CD4-positive, alpha-beta T cell treated with Interleukin-15 for 4 hours (primary cell): ENCODE measurements around the gene PAM16.
A peak's percentile ranks its signal among the peaks of the same experiment; 100 is the strongest.

Experiments used
- DNase-seq: peaks from one replicate; pipeline ENCODE4 v3.0.0-alpha.2; 2020; ENCODE audit warnings: low spot score

The PAM16 gene

DNA sequence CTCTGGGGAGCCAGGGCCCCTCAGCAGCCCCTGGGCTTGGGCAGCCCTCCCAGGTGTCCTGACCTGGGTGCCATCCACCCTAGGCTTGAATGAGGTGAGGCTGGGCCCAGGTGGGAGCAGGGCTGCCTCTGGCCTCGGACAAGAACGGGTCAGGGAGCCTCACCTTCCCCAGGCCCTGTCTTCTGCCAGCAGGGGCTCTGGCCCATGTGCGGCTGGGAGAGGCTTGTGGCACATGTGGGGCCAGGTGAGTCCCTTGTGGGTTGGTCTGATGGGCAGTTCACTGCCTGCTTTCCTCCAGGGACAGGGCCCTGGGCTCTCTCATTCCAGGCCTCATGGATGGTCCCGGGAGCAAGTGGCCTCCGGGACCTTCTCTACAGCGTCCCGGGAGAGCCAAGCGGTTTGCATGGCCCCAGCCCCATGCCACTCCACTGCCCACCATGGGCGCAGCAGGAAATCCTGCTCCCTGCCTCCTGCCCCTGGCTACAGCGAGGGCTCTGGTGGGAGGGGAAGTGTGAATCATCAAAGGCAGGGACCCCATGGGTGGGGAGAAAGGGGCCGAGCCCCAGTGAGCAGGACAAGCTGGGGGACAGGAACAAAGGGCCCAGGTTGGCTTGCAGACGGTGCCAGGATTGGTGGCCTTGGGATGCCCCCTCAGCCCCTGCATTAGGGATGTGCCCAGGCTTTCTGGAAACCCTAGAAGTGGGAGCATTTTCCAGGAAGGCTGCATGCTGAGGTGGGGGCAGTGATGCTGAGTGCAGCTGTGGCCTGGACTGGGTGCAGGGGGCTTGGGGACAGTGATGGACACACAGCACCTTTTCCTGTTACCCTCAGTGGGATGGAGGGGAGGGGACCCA lies 32.7 kb upstream of the PAM16 start:
- no peak for DNase-seq

- DNase-seq: no peak
Measured at GRCh38 chr16:4382795-4383357, 31.8 kb upstream of the PAM16 start.

DNA sequence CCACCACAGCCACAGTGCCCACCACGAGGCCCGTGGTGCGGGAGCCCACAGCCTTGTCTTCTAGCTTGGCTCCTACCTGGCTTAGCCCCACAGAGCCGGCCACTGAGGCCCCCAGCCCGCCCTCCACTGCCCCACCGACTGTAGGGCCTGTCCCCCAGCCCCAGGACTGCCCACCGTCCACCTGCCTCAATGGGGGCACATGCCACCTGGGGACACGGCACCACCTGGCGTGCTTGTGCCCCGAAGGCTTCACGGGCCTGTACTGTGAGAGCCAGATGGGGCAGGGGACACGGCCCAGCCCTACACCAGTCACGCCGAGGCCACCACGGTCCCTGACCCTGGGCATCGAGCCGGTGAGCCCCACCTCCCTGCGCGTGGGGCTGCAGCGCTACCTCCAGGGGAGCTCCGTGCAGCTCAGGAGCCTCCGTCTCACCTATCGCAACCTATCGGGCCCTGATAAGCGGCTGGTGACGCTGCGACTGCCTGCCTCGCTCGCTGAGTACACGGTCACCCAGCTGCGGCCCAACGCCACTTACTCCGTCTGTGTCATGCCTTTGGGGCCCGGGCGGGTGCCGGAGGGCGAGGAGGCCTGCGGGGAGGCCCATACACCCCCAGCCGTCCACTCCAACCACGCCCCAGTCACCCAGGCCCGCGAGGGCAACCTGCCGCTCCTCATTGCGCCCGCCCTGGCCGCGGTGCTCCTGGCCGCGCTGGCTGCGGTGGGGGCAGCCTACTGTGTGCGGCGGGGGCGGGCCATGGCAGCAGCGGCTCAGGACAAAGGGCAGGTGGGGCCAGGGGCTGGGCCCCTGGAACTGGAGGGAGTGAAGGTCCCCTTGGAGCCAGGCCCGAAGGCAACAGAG lies 31.0 kb upstream of the PAM16 start:
- no peak for DNase-seq

DNA sequence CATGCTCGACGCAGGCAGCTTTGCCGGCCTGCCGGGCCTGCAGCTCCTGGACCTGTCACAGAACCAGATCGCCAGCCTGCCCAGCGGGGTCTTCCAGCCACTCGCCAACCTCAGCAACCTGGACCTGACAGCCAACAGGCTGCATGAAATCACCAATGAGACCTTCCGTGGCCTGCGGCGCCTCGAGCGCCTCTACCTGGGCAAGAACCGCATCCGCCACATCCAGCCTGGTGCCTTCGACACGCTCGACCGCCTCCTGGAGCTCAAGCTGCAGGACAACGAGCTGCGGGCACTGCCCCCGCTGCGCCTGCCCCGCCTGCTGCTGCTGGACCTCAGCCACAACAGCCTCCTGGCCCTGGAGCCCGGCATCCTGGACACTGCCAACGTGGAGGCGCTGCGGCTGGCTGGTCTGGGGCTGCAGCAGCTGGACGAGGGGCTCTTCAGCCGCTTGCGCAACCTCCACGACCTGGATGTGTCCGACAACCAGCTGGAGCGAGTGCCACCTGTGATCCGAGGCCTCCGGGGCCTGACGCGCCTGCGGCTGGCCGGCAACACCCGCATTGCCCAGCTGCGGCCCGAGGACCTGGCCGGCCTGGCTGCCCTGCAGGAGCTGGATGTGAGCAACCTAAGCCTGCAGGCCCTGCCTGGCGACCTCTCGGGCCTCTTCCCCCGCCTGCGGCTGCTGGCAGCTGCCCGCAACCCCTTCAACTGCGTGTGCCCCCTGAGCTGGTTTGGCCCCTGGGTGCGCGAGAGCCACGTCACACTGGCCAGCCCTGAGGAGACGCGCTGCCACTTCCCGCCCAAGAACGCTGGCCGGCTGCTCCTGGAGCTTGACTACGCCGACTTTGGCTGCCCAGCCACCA lies 30.2 kb upstream of the PAM16 start:
- DNase-seq: no peak

GRCh38 chr16:4380119-4381063 lies 29.3 kb upstream of the PAM16 start:
- no peak for DNase-seq

DNA sequence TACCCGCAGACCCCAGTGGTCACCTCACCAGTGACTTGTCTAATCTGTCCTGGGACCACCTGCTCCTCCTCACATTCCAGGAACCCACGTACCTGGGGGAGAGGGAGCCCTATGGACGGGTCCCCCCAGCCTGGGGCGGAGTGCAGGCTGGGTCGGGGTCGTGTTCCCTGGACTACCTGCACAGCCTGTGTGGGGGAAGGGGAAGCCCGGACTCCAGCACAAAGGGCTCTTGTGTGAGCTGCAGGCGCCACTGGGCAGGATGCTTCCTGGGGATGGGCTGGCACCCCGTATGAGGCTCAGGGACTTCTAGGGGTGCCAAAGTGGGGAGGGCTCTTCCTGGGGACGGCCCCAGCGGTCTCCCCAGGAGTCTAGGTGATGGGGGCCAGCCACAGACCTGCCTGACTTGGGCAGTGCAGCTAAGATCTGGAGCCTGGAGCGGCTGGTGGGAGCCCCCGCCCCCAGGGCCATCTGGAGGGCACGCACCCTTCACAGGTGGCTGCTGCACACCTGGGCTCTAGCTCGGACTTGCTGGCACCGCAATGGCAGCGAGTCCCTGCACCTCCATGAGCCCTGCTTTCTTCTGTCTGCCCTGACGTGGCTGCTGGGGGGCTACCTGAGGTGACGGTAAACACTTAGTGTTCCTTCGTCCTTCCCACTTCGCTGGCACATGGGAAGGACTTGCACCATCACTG lies 28.0 kb upstream of the PAM16 start:
- no peak for DNase-seq

DNA sequence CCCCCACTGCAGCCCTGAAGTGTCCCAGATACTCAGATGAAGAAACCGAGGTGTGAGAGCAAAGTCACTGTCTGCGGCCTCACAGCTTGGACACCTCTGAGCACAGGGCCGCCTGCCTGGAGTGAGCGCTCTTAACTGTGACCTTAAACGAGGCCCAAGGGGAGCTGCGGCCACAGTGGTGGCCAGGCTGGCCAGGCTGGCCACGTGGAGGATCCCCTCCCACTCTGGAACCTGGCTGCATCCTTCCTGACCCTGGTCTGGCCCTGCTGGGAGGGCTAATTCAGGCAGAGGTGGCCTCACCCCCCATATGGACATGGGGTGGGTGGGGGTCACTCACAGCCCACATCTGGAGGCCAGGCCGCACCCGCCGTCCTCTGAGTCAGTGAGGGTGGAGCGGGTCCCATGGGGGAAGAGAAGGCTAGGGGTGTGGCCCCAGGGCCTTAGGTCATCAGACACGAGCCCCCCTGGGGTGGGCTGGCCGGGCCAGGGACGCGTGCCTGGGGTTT lies 27.1 kb upstream of the PAM16 start:
- DNase-seq: no peak

DNA sequence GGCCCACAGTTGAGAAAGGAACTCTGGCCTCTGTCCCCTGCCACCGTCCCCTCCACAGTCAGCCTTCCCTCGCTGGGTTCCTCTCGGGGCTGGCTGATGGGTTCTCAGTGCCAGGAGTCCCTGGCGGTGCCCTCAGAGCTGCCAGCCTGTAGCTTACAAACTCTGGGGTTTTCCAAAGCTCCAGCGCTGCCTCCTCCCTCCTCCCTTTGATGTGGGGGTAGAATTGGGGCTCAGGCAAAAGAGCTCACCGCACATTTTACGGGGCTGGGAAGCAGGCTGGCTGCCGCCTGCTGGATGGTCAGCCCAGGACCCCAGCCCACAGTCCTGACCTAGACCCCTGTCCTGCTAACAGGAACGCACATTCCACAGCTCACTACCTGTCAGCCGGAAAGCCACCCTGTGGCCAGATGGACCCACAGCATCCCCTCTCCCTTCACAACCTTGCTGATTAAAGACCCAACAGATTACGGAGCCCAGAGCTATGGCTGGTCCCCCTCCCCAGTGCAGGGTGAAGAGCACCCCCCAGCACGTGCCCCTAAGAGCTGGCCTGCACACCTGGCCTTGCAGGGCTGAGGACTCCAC lies 26.5 kb upstream of the PAM16 start:
- DNase-seq: no peak

- no peak for DNase-seq
Measured at GRCh38 chr16:4376893-4377572, 25.9 kb upstream of the PAM16 start.

- DNase-seq: no peak
Measured at GRCh38 chr16:4376126-4376892, 25.2 kb upstream of the PAM16 start.

DNA sequence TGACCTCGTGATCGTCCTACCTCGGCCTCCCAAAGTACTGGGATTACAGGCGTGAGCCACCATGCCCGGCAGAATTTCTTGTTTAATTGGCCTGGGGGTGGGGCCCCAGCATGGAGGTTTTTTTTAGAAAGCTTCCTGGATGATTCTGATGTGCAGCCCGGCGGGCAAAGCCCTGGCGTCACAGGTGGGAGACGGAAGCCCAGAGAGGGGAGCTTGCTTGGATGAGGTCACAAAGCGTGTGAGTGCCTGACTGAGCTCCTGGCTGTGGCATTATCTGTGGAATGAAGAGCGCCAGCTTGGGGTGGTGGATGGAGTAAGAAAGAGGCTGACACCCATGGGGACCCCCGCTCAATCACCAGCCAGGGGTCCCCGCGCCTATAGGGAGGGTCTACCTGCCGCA lies 24.6 kb upstream of the PAM16 start:
- DNase-seq: no peak

DNA sequence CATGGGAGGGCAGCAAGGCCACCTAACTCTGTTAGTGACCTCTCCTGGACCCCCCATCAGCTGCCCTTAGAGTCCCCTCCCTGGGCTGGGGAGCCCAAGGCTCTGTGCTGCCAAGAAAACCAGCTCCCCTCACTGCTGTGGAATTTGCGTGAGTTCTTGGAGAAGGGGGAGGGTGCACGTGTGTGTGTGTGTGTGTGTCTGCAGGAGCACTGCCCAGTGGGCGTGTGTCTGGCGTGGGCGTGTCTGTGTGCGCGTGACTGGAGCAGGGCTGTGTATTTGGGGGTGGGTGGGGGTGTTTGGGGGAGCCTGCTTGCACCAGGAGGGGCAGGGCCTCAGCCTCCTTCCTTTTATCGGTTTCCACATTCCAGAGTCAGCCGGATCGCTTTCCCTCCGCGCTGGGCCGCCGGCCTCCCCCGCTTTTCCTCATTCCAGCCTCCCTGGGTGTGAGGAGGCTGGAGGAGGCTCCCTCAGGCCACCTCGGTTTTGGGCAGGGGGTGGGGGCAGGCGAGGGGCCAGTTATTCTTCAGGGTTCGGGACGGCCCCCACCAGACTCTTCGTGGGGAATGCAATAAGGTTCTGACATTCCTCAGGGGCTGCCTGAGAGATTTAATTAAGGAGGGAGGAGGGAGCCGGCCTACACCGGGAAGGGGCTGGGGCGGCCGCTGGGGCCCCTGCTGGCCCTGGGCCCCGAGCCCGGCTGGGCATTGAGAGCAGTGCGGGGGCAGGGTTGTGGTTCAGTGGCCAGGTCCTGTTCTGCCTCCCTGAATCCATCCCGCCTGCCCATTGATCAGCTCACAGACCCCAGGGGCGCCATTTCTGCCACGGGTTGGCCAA lies 23.0 kb upstream of the PAM16 start:
- DNase-seq: no peak

DNA sequence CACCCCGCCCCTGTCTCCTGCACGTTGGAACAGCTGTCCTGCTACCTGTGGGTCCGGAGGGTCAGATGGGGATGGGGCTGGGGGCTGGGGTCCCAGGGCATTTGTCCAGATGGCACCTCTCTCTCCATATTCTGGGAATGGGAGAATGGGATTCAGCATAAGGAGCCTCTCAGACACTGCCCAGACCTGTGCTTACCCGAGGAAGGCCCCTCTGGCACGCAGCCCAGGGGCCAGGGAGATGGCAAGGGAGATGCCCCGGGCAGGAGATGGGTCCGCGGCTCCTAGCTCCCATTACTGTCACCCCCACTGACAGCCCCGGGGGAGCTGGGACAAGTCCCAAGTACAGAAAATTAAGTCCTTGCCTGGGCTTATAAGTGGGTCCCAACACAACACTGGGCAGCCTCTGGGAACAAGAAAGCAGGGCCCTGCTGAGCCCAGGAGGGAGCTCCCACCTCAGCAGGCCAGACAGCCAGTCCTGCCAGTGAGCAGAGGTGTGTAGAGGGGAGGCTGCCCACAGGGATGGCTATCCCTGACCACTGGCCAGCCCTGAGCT lies 22.3 kb upstream of the PAM16 start:
- DNase-seq: no peak

GRCh38 chr16:4372578-4373355 lies 21.6 kb upstream of the PAM16 start:
- no peak for DNase-seq

GRCh38 chr16:4372001-4372577 lies 21.0 kb upstream of the PAM16 start:
- peak; percentile 7 for DNase-seq
